ENCODE measurements around the gene KIF23. TPM values are rescaled to one million over a fixed set of nuclear protein-coding genes. Genes with fewer than 3 reads are reported as not detected.

The KIF23 gene
- total and polyA plus RNA-seq, 12 donors = 1.3 to 22.3 (median 2.4) TPM

GRCh38 chr15:69450968-69451695, 37.0 kb downstream of the KIF23 start:
- Histone ChIP-seq H3K4me1 (replicated peaks in 1 of 2) (peaks cover 12 to 26% of the 10 kb centered on the region in 2 donors), H3K27ac (peak overlapping the region in 1 of 5 donors; percentile 96), H3K9me3 (replicated peaks in 1 of 3) (no peaks in the 10 kb centered on the region), H3K27me3 (no peaks in the 10 kb centered on the region), H3K4me3 (no peak overlapping the region), H3K36me3 (replicated peaks in 1 of 2) (peaks cover 0 to 14% of the 10 kb centered on the region in 2 donors)
- WGBS, 4 donors = 81 to 88% (median 87%) methylated on average over 12 of the region's 12 CpGs
- no peak for DNase-seq
- intact Hi-C loops (cut with DNase I) = no loop called here
- TF ChIP-seq POLR2A (IDR thresholded peaks at IDR 0.05) (no peak), CTCF (IDR thresholded peaks at IDR 0.05) (no peak)

GRCh38 chr15:69451951-69452691, 38.0 kb downstream of the KIF23 start:
- TF ChIP-seq CTCF (IDR thresholded peaks at IDR 0.05) (peak in 1 of 6 experiments; percentile 3), POLR2A (IDR thresholded peaks at IDR 0.05) (peak in 1 of 2 donors; percentile 89)
- peak overlapping the region in 2 of 4 donors; percentile 82 to 90 for H3K4me3 ChIP-seq
- peak overlapping the region; percentile 81 to 97 (median 93) for H3K27ac ChIP-seq
- peak in 1 of 7 donors; percentile 40 for DNase-seq
- H3K4me1 ChIP-seq (replicated peaks in 1 of 2) = peaks cover 12 to 26% of the 10 kb centered on the region in 2 donors
- no peaks in the 10 kb centered on the region for H3K27me3 ChIP-seq
- WGBS, 4 donors = 12 to 20% (median 16%) methylated on average over 15 to 32 of the region's 32 CpGs
- H3K9me3 ChIP-seq (replicated peaks in 1 of 3) = no peaks in the 10 kb centered on the region
- H3K36me3 ChIP-seq (replicated peaks in 1 of 2) = peaks cover 0 to 24% of the 10 kb centered on the region in 2 donors
- intact Hi-C loops (cut with DNase I) = no loop called here

- Histone ChIP-seq H3K4me1 (replicated peaks in 1 of 2) (peaks cover 12 to 26% of the 10 kb centered on the region in 2 donors), H3K36me3 (replicated peaks in 1 of 2) (peaks cover 0 to 24% of the 10 kb centered on the region in 2 donors), H3K9me3 (replicated peaks in 1 of 3) (no peaks in the 10 kb centered on the region), H3K27ac (peak within 1 kb of the TSS; percentile 81 to 97 (median 93)), H3K4me3 (peak within 1 kb of the TSS; percentile 64 to 90 (median 79)), H3K27me3 (no peaks in the 10 kb centered on the region)
- WGBS, 4 donors = 0 to 1% (median 0%) methylated on average over 16 to 77 of the region's 77 CpGs
- intact Hi-C loops (cut with DNase I) = no loop called here
- peak; percentile 75 to 79 for TF ChIP-seq POLR2A (IDR thresholded peaks at IDR 0.05)
- peak in 1 of 6 experiments; percentile 6 for TF ChIP-seq CTCF (IDR thresholded peaks at IDR 0.05)
- DNase-seq = peak; percentile 95 to 99 (median 97)
Observed at GRCh38 chr15:69452692-69453521, 38.8 kb downstream of the KIF23 start, which contains the start of gene RPLP1. Gene RPLP1 (plus strand): TSS chr15:69452818. CDS start chr15:69452949, 131 bp downstream.
